Adrenal gland (tissue), 5 donors: Measurements from ENCODE around the gene TBX3.

Experiments used
- POLR2A ChIP-seq, 2 donors: fragments of 450-650 bp; IDR thresholded peaks; one replicate each; pipeline ENCODE4 v1.6.1; 2017; ENCODE audit warnings: antibody characterized with exemption in 2 of 2, mild to moderate bottlenecking in 2 of 2, moderate library complexity in 1 of 2
- TF ChIP-seq, protein P1 (sequence below), 6 experiments: fragments of 450-650 bp in 4 of 6; fragments of 200-600 bp in 2 of 6; sonication (generic) in 1 of 6; IDR thresholded peaks; 1 replicate in 5 of 6; 2 replicates in 1 of 6; pipeline versions ENCODE4 v1.5.1 to v1.8.0; 2016 to 2021; ENCODE audit warnings: antibody characterized with exemption in 6 of 6, mild to moderate bottlenecking in 2 of 6, moderate library complexity in 1 of 6
- donor health status: DM: no; HTN: no; CAD: no.

- TF ChIP-seq, protein P1, sequence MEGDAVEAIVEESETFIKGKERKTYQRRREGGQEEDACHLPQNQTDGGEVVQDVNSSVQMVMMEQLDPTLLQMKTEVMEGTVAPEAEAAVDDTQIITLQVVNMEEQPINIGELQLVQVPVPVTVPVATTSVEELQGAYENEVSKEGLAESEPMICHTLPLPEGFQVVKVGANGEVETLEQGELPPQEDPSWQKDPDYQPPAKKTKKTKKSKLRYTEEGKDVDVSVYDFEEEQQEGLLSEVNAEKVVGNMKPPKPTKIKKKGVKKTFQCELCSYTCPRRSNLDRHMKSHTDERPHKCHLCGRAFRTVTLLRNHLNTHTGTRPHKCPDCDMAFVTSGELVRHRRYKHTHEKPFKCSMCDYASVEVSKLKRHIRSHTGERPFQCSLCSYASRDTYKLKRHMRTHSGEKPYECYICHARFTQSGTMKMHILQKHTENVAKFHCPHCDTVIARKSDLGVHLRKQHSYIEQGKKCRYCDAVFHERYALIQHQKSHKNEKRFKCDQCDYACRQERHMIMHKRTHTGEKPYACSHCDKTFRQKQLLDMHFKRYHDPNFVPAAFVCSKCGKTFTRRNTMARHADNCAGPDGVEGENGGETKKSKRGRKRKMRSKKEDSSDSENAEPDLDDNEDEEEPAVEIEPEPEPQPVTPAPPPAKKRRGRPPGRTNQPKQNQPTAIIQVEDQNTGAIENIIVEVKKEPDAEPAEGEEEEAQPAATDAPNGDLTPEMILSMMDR (IDR thresholded peaks at IDR 0.05): no peak
- TF ChIP-seq POLR2A (IDR thresholded peaks at IDR 0.05): no peak
Measured at GRCh38 chr12:114665411-114666260, 18.3 kb downstream of the TBX3 start.
